ENCODE data around the gene DLAT. TPM values are rescaled to one million over a fixed set of nuclear protein-coding genes. Genes with fewer than 3 reads are reported as not detected.
"Not testable (repeated sequence)": the region's sequence is repeated elsewhere in the genome, so short reads cannot be mapped to it uniquely, and the experiment has no call there.

Gene DLAT
- total and polyA plus RNA-seq, 7 experiments from 2014 or later: 13.1 to 31.0 (median 22.0) TPM

GRCh38 chr11:112024178-112024772 lies 933 bp upstream of the DLAT start:
- Histone ChIP-seq H3K27ac (ENCODE audit: low read depth, low read length) (peak overlapping the region; percentile 93), H3K4me3 (ENCODE audit: low read length) (peak overlapping the region; percentile 100), H3K27me3 (ENCODE audit: control insufficient read depth in 2 of 2, insufficient read depth in 2 of 2, low read length in 2 of 2) (no peaks in the 10 kb centered on the region), H3K36me3 (ENCODE audit: control insufficient read depth in 2 of 3, insufficient read depth in 3 of 3, low read length in 3 of 3) (peaks cover 0 to 23% (median 0%) of the 10 kb centered on the region in 3 experiments), H3K9me3 (ENCODE audit: control insufficient read depth in 2 of 3, low read length in 3 of 3) (no peaks in the 10 kb centered on the region), H3K4me1 (ENCODE audit: control insufficient read depth in 2 of 2, insufficient read depth in 2 of 2, low read length in 2 of 2) (peaks cover 0 to 7% of the 10 kb centered on the region in 2 donors)
- DNase-seq (peak in 7 of 9 donors; percentile 10 to 38 (median 24)), ATAC-seq (peak; percentile 26)
- POLR2A ChIA-PET: interaction anchor here (0.6 to 2.8 kb wide), 2 partner anchors 10 to 98 kb away, joined by 4 to 9 read pairs; no protein-coding TSS in a partner anchor
- Mint-ChIP-seq H3K36me3 (peaks cover 0 to 12% (median 8%) of the 10 kb centered on the region in 5 donors), H3K27me3 (no peaks in the 10 kb centered on the region), H3K27ac (peak overlapping the region; percentile 96 to 100 (median 98)), H3K4me3 (peak overlapping the region; percentile 97 to 100 (median 99)), H3K4me1 (peaks cover 16 to 35% (median 28%) of the 10 kb centered on the region in 7 donors), H3K9me3 (no peaks in the 10 kb centered on the region)
- intact Hi-C loops (cut with micrococcal nuclease): loop anchor here (2.0 to 10.0 kb wide), 7 partner anchors 17 to 1291 kb away; partner anchors contain the start of genes ALG9 (in 2 of the 2), DIXDC1 (in 1 of the 2), PPP2R1B (in 1 of the 2) and TTC12 (in 1 of the 2)
- CTCF ChIA-PET: interaction anchor here (0.8 to 1.1 kb wide), 2 partner anchors 42 to 88 kb away, joined by 3 read pairs; no protein-coding TSS in a partner anchor

- ChIA-PET POLR2A (interaction anchor here (0.6 to 2.8 kb wide), 3 partner anchors 61 to 154 kb away, joined by 3 to 9 read pairs (median 3); partner anchors contain the start of genes ALG9, SDHD and TIMM8B), CTCF (interaction anchor here (1.0 kb wide), 1 partner anchor 155 kb away, joined by 5 read pairs; no protein-coding TSS in a partner anchor)
- Histone ChIP-seq H3K27ac (ENCODE audit: low read depth, low read length) (peak overlapping the region; percentile 93), H3K4me1 (ENCODE audit: control insufficient read depth in 2 of 2, insufficient read depth in 2 of 2, low read length in 2 of 2) (peaks cover 0 to 7% of the 10 kb centered on the region in 2 donors), H3K36me3 (ENCODE audit: control insufficient read depth in 2 of 3, insufficient read depth in 3 of 3, low read length in 3 of 3) (peaks cover 0 to 34% (median 2%) of the 10 kb centered on the region in 3 experiments), H3K27me3 (ENCODE audit: control insufficient read depth in 2 of 2, insufficient read depth in 2 of 2, low read length in 2 of 2) (no peaks in the 10 kb centered on the region), H3K9me3 (ENCODE audit: control insufficient read depth in 2 of 3, low read length in 3 of 3) (no peaks in the 10 kb centered on the region), H3K4me3 (ENCODE audit: low read length) (peak overlapping the region; percentile 100)
- peaks cover 9 to 20% (median 19%) of the 10 kb centered on the region in 5 donors for H3K36me3 Mint-ChIP-seq
- no peaks in the 10 kb centered on the region for H3K9me3 Mint-ChIP-seq
- peak overlapping the region; percentile 97 to 100 (median 99) for H3K4me3 Mint-ChIP-seq
- H3K4me1 Mint-ChIP-seq: peaks cover 14 to 40% (median 32%) of the 10 kb centered on the region in 7 donors
- no peaks in the 10 kb centered on the region for H3K27me3 Mint-ChIP-seq
- peak in 1 of 9 donors; percentile 6 for DNase-seq
- intact Hi-C loops (cut with micrococcal nuclease): loop anchor here (1.0 to 10.0 kb wide), 13 partner anchors 15 to 1289 kb away; partner anchors contain the start of genes ALG9 (in 2 of the 2), CFAP68 (in 2 of the 2), FDXACB1 (in 2 of the 2) and NKAPD1 (in 2 of the 2)
- peak overlapping the region; percentile 96 to 100 (median 98) for H3K27ac Mint-ChIP-seq
- no peak for ATAC-seq
Observed at GRCh38 chr11:112025707-112026106, 499 bp downstream of the DLAT start.

GRCh38 chr11:112026784-112027410 lies 1.7 kb downstream of the DLAT start:
- H3K27ac Mint-ChIP-seq; H3K4me3 ChIP-seq (ENCODE audit: low read length); ATAC-seq; H3K27me3 ChIP-seq (ENCODE audit: control insufficient read depth in 2 of 2, insufficient read depth in 2 of 2, low read length in 2 of 2); H3K9me3 ChIP-seq (ENCODE audit: control insufficient read depth in 2 of 3, low read length in 3 of 3); H3K27me3 Mint-ChIP-seq; H3K9me3 Mint-ChIP-seq; H3K27ac ChIP-seq (ENCODE audit: low read depth, low read length); DNase-seq; H3K4me1 ChIP-seq (ENCODE audit: control insufficient read depth in 2 of 2, insufficient read depth in 2 of 2, low read length in 2 of 2); CTCF ChIA-PET; POLR2A ChIA-PET: not testable (repeated sequence)
- H3K36me3 ChIP-seq (ENCODE audit: control insufficient read depth in 2 of 3, insufficient read depth in 3 of 3, low read length in 3 of 3): peaks cover 0 to 34% (median 5%) of the 10 kb centered on the region in 3 experiments
- intact Hi-C loops (cut with micrococcal nuclease): loop anchor here in 1 of 2 donors (10.0 kb wide), 1 partner anchor 1288 kb away; the partner anchor contains the start of gene TTC12
- Mint-ChIP-seq H3K36me3 (peaks cover 9 to 20% (median 19%) of the 10 kb centered on the region in 5 donors), H3K4me3 (peak overlapping the region in 1 of 10 donors; percentile 31), H3K4me1 (peaks cover 14 to 40% (median 32%) of the 10 kb centered on the region in 7 donors)

- ATAC-seq (no peak), DNase-seq (no peak)
- H3K4me3 Mint-ChIP-seq: no peak overlapping the region
- peak overlapping the region in 3 of 9 donors; percentile 13 to 59 (median 29) for H3K27ac Mint-ChIP-seq
- no peaks in the 10 kb centered on the region for H3K9me3 ChIP-seq (ENCODE audit: control insufficient read depth in 2 of 3, low read length in 3 of 3)
- H3K27me3 Mint-ChIP-seq: no peaks in the 10 kb centered on the region
- ChIA-PET CTCF (no interaction called here), POLR2A (no interaction called here)
- H3K4me1 ChIP-seq (ENCODE audit: control insufficient read depth in 2 of 2, insufficient read depth in 2 of 2, low read length in 2 of 2): peaks cover 0 to 4% of the 10 kb centered on the region in 2 donors
- peaks cover 0 to 34% (median 5%) of the 10 kb centered on the region in 3 experiments for H3K36me3 ChIP-seq (ENCODE audit: control insufficient read depth in 2 of 3, insufficient read depth in 3 of 3, low read length in 3 of 3)
- intact Hi-C loops (cut with micrococcal nuclease): loop anchor here in 1 of 2 donors (10.0 kb wide), 1 partner anchor 1285 kb away; the partner anchor contains the start of gene TTC12
- H3K4me1 Mint-ChIP-seq: peaks cover 5 to 23% (median 12%) of the 10 kb centered on the region in 7 donors
- H3K9me3 Mint-ChIP-seq: no peaks in the 10 kb centered on the region
- peaks cover 9 to 30% (median 26%) of the 10 kb centered on the region in 5 donors for H3K36me3 Mint-ChIP-seq
- no peak overlapping the region for H3K4me3 ChIP-seq (ENCODE audit: low read length)
- H3K27ac ChIP-seq (ENCODE audit: low read depth, low read length): no peak overlapping the region
- no peaks in the 10 kb centered on the region for H3K27me3 ChIP-seq (ENCODE audit: control insufficient read depth in 2 of 2, insufficient read depth in 2 of 2, low read length in 2 of 2)
Observed at GRCh38 chr11:112029460-112029859, 4.3 kb downstream of the DLAT start.

- peaks cover 6 to 42% (median 19%) of the 10 kb centered on the region in 5 donors for H3K36me3 Mint-ChIP-seq
- peaks cover 0 to 11% (median 3%) of the 10 kb centered on the region in 7 donors for H3K4me1 Mint-ChIP-seq
- Histone ChIP-seq H3K4me3 (ENCODE audit: low read length) (no peak overlapping the region), H3K4me1 (ENCODE audit: control insufficient read depth in 2 of 2, insufficient read depth in 2 of 2, low read length in 2 of 2) (no peaks in the 10 kb centered on the region), H3K9me3 (ENCODE audit: control insufficient read depth in 2 of 3, low read length in 3 of 3) (no peaks in the 10 kb centered on the region), H3K27ac (ENCODE audit: low read depth, low read length) (no peak overlapping the region), H3K36me3 (ENCODE audit: control insufficient read depth in 2 of 3, insufficient read depth in 3 of 3, low read length in 3 of 3) (peaks cover 0 to 38% (median 5%) of the 10 kb centered on the region in 3 experiments), H3K27me3 (ENCODE audit: control insufficient read depth in 2 of 2, insufficient read depth in 2 of 2, low read length in 2 of 2) (no peaks in the 10 kb centered on the region)
- ATAC-seq (no peak), DNase-seq (no peak)
- H3K27me3 Mint-ChIP-seq: no peaks in the 10 kb centered on the region
- CTCF ChIA-PET: no interaction called here
- H3K27ac Mint-ChIP-seq: no peak overlapping the region
- no peak overlapping the region for H3K4me3 Mint-ChIP-seq
- intact Hi-C loops (cut with micrococcal nuclease): no loop called here
- POLR2A ChIA-PET: interaction anchor here (0.6 to 0.9 kb wide), 2 partner anchors 10 to 40 kb away, joined by 3 to 4 read pairs; partner anchors contain the start of gene PIH1D2
- no peaks in the 10 kb centered on the region for H3K9me3 Mint-ChIP-seq
Observed at GRCh38 chr11:112033902-112034301, 8.7 kb downstream of the DLAT start.

GRCh38 chr11:112037527-112037926 lies 12.3 kb downstream of the DLAT start:
- Mint-ChIP-seq H3K9me3 (no peaks in the 10 kb centered on the region), H3K4me3 (no peak overlapping the region), H3K4me1 (peaks cover 0 to 20% (median 5%) of the 10 kb centered on the region in 7 donors), H3K36me3 (peaks cover 4 to 50% (median 22%) of the 10 kb centered on the region in 5 donors), H3K27me3 (no peaks in the 10 kb centered on the region), H3K27ac (no peak overlapping the region)
- intact Hi-C loops (cut with micrococcal nuclease): no loop called here
- POLR2A ChIA-PET: no interaction called here
- H3K36me3 ChIP-seq (ENCODE audit: control insufficient read depth in 2 of 3, insufficient read depth in 3 of 3, low read length in 3 of 3): peaks cover 8 to 44% (median 13%) of the 10 kb centered on the region in 3 experiments
- CTCF ChIA-PET: no interaction called here
- ATAC-seq (no peak), DNase-seq (no peak)
- no peaks in the 10 kb centered on the region for H3K27me3 ChIP-seq (ENCODE audit: control insufficient read depth in 2 of 2, insufficient read depth in 2 of 2, low read length in 2 of 2)
- no peaks in the 10 kb centered on the region for H3K9me3 ChIP-seq (ENCODE audit: control insufficient read depth in 2 of 3, low read length in 3 of 3)
- H3K4me3 ChIP-seq (ENCODE audit: low read length): no peak overlapping the region
- no peaks in the 10 kb centered on the region for H3K4me1 ChIP-seq (ENCODE audit: control insufficient read depth in 2 of 2, insufficient read depth in 2 of 2, low read length in 2 of 2)
- no peak overlapping the region for H3K27ac ChIP-seq (ENCODE audit: low read depth, low read length)
